ENCODE data around the gene KCTD6.

The KCTD6 gene

GRCh38 chr3:58508437-58508836 lies 16.5 kb downstream of the KCTD6 start:
- Histone ChIP-seq H3K9me3 (no peaks in the 10 kb centered on the region), H3K36me3 (no peaks in the 10 kb centered on the region), H3K4me3 (ENCODE audit: low read depth in 1 of 2, low read length in 1 of 2) (no peak overlapping the region), H3K4me1 (ENCODE audit: control insufficient read depth in 1 of 2, insufficient read depth in 1 of 2, low read depth in 1 of 2, low read length in 1 of 2) (no peaks in the 10 kb centered on the region), H3K27me3 (no peaks in the 10 kb centered on the region), H3K27ac (no peak overlapping the region)
- no peak for TF ChIP-seq CTCF (IDR thresholded peaks at IDR 0.05)

- Histone ChIP-seq H3K4me3 (ENCODE audit: low read depth in 1 of 2, low read length in 1 of 2) (no peak overlapping the region), H3K36me3 (no peaks in the 10 kb centered on the region), H3K27me3 (no peaks in the 10 kb centered on the region), H3K27ac (no peak overlapping the region), H3K9me3 (no peaks in the 10 kb centered on the region), H3K4me1 (ENCODE audit: control insufficient read depth in 1 of 2, insufficient read depth in 1 of 2, low read depth in 1 of 2, low read length in 1 of 2) (no peaks in the 10 kb centered on the region)
- TF ChIP-seq CTCF (IDR thresholded peaks at IDR 0.05) = no peak
These were observed 22.5 kb downstream of the KCTD6 start for GRCh38 chr3:58514405-58514804.

GRCh38 chr3:58518291-58518789 lies 26.4 kb downstream of the KCTD6 start:
- H3K27me3 ChIP-seq = no peaks in the 10 kb centered on the region
- no peak overlapping the region for H3K27ac ChIP-seq
- no peaks in the 10 kb centered on the region for H3K4me1 ChIP-seq (ENCODE audit: control insufficient read depth in 1 of 2, insufficient read depth in 1 of 2, low read depth in 1 of 2, low read length in 1 of 2)
- H3K36me3 ChIP-seq = no peaks in the 10 kb centered on the region
- no peak for TF ChIP-seq CTCF (IDR thresholded peaks at IDR 0.05)
- H3K4me3 ChIP-seq (ENCODE audit: low read depth in 1 of 2, low read length in 1 of 2) = no peak overlapping the region
- no peaks in the 10 kb centered on the region for H3K9me3 ChIP-seq

GRCh38 chr3:58519668-58520402 lies 27.9 kb downstream of the KCTD6 start:
- no peak overlapping the region for H3K4me3 ChIP-seq (ENCODE audit: low read depth in 1 of 2, low read length in 1 of 2)
- H3K27ac ChIP-seq = no peak overlapping the region
- no peaks in the 10 kb centered on the region for H3K9me3 ChIP-seq
- TF ChIP-seq CTCF (IDR thresholded peaks at IDR 0.05) = no peak
- H3K27me3 ChIP-seq = no peaks in the 10 kb centered on the region
- no peaks in the 10 kb centered on the region for H3K36me3 ChIP-seq
- no peaks in the 10 kb centered on the region for H3K4me1 ChIP-seq (ENCODE audit: control insufficient read depth in 1 of 2, insufficient read depth in 1 of 2, low read depth in 1 of 2, low read length in 1 of 2)

- Histone ChIP-seq H3K27me3 (no peaks in the 10 kb centered on the region), H3K36me3 (no peaks in the 10 kb centered on the region), H3K9me3 (no peaks in the 10 kb centered on the region), H3K4me3 (ENCODE audit: low read depth in 1 of 2, low read length in 1 of 2) (no peak overlapping the region), H3K27ac (no peak overlapping the region), H3K4me1 (ENCODE audit: control insufficient read depth in 1 of 2, insufficient read depth in 1 of 2, low read depth in 1 of 2, low read length in 1 of 2) (no peaks in the 10 kb centered on the region)
- TF ChIP-seq CTCF (IDR thresholded peaks at IDR 0.05) = no peak
These were observed 28.8 kb downstream of the KCTD6 start for GRCh38 chr3:58520403-58521335.

Measured in neutrophil (primary cell).